GM19035 (cell line): ENCODE data around the gene PANK1.

Experiments used
- ATAC-seq: cut with Tn5 transposase; IDR thresholded peaks from one replicate; pipeline ENCODE4 v1.9.1; 2021; ENCODE audit not compliant: unreplicated experiment

PANK1 gene

DNA sequence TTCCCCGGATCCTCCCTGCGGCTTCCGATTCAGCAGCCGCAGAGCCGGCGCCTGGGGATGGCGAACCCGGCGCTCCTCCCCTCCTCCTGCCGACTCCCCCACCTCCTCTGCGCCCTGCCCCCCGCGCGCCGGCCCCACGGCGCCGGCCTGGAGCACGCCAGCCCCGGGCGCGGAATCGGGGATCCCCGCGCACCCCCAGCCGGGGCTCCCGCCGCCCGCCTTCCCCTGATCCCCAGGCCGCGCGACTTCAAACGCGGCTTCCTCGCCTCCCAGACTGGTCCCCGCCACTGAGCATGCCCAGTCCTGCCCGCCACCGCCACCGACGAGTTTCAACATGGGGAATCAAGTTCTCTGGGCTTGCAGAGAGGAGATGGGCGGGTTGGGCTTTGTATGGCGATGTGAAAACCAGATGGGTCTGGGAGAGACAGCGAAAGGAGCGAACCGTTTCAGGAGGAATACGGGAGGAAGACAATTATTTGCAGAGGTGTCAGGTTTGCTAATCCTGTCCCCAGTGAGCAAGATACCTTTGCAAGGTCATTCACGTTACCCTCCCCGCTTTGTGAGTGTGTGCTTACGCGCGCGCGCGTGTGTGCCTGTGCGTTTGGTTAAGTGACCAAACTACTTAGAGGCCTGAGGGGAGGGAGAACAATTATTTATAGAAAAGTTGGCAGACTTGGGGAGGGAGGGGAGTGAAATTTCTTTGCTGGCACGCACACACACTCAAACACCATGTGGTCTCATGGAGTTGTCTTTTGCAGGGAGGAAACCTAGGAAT is at the start of gene PANK1:
Gene PANK1, minus strand, starts transcription at position 276 of the 775 bp plus-strand sequence. CDS start 351 bp downstream, outside the sequence.
- ATAC-seq, result peak; percentile 42

DNA sequence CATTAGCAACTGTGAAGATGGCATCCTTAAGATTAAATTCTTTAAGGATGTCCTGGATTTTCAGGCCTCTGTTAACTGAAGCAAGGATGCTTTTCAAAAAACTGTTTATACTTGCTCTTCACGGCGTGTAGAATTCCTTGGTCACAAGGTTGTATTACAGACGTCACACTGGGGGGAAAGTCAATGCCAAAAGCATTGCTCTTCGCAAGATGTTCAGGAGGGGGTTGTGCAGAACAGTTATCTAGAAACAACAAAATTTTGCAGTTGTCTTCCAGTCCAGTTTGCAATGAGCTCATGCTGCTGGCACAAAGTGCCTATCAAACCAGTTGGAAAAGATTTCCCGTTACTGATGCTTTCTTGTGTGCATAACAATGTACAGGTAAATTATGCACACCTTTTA is 48.1 kb upstream of the PANK1 start:
- ATAC-seq, result no peak

- no peak for ATAC-seq
These were observed 47.4 kb upstream of the PANK1 start for GRCh38 chr10:89692416-89692815.

- no peak for ATAC-seq
These were observed 45.0 kb upstream of the PANK1 start for GRCh38 chr10:89690027-89690426.

- no peak for ATAC-seq
These were observed 40.9 kb upstream of the PANK1 start for GRCh38 chr10:89685936-89686335.

DNA sequence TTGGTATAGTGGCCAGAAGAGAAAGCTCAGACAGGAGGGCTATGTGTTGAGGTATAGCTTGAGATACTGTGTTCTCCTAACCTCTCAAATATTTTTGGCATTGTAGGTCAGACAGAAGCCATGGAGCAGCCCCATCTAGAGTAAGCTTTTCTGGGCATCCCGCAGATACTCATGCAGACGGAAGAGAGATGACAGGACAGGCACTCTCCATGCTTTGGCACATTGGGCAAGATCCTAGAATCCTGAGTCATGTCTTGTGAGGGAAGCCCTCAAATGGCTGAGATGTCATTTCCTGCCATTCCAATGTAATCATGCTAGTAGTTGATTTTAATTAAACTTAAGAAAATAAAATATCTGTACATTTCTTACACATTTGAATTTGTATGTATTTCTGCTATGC is 39.6 kb upstream of the PANK1 start:
- ATAC-seq, result no peak

DNA sequence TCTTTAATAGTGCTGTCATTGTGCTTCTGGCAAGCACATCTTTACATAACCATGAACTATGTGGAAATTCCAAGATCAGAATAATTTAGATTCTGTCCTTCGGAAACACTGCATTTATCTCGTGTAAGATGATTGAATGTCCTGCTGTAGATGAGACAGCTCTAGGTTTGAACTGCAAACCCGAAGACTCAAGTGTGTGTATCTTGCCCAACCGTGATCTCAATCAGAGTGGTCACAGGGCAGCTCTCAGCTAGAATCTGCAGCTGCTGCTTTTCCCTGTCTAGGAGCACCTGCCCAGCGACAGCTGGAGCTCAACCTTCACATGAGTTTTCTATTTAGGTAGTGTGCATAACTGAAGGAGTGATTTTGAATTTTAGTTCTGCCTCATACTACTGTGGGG is 38.8 kb upstream of the PANK1 start:
- no peak for ATAC-seq

DNA sequence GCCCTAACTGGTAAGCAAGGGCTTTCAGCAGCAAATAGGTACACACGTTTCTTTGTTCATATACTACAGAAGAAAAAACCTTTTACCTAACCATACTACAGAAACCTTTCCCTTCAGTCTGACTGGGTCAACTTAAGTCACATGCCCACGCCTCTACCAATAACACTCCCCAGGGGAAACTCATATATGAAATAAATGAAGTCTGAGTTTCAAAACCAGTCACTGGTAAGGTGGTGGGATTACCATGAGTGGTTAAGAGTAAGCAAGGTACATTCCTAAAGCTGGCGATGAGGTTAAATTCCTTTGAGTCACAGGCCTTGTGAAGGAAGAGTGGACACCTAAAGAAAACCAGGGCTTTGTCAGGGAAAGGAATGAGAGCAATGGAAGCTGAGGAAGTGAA is 34.9 kb upstream of the PANK1 start:
- no peak for ATAC-seq

- ATAC-seq, result no peak
These were observed 32.3 kb upstream of the PANK1 start for GRCh38 chr10:89677341-89677740.

DNA sequence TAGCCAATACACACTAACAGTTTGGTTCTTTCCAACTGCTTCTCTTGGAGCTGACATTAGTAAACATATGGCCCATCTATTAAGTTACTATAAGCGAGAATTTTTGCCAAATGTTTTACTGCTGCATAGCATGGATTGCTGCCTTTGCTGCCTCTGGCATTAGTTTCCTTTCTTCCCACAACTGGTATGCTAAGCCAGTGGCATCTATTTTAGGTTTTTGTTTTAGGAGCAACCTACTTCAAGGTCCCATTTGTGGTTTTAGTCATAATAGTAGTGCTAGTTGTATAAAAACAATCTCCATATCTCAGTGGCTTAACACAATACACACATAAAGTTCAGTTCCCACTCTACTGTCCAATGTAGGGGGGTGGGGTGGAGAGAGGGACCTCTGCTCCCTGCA is 25.9 kb upstream of the PANK1 start:
- ATAC-seq, result no peak

GRCh38 chr10:89669985-89670384 is 24.9 kb upstream of the PANK1 start:
- no peak for ATAC-seq

DNA sequence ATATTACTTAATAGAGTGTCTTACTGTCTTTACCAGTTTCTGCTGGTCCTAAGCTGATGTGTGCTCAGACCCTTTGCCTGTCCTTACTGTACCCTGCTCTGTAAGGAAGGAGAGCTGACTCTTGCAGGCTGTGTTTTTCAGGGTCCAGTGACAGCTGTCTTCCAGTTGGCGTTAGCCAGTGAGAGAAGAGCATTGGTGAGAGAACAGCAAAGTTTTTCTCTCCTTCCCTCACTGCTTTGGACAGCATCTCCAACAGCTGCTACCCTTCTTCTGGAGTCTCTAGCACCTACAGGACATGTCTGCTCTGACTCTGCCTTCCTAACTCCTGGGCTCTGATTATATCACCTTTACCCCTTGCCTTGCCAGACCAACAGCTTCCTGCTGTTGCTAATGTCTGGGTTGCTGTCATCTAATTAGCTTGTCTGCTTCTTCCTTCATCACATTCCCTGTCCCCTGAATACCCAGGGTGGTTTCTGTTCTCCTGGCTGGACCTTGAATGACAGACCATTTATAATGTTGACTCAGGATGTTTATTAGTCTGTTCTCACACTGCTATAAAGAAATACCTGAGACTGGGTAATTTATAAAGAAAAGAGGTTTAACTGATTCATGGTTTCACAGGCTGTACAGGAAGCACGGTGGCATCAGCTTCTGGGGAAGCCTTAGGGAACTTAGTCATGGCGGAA is 23.5 kb upstream of the PANK1 start:
- ATAC-seq, result no peak

DNA sequence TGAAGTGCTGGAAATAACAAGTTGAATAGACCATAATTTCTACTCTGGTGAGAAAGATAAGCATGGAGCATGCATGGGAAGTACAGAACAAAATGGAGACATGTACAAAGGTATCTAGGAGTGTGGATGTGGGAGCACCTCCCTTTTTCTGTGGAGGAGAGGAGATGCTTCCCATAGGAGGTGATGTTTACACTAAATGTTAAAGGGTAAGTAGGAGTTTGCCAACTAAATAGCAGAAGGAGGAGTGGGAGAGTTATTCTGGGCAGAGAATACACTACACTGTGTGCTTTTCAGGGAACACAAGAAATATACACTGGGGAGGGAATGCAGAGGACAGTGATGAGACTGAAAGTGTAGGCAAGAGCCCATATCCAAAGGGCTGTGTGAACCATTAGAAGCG is 21.1 kb upstream of the PANK1 start:
- ATAC-seq, result no peak

DNA sequence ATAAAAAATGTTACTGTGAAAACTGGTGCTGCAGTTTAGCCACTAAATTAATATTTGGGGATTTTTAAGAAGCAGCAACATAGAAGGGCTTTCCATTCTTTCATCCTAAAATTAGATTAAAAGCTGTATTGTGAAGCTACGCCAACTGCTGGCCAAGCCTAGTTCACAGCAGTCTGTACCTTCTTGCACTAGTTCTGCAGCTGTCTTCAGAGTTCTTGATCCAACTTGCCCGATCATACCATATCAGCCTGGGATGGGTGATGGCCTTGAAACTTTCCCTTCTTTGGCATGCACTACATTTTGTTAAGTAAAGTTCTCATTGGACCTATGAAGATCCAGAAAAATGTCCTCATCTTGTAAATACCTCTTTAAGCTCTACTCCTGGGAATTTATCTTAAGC is 20.3 kb upstream of the PANK1 start:
- ATAC-seq, result no peak

DNA sequence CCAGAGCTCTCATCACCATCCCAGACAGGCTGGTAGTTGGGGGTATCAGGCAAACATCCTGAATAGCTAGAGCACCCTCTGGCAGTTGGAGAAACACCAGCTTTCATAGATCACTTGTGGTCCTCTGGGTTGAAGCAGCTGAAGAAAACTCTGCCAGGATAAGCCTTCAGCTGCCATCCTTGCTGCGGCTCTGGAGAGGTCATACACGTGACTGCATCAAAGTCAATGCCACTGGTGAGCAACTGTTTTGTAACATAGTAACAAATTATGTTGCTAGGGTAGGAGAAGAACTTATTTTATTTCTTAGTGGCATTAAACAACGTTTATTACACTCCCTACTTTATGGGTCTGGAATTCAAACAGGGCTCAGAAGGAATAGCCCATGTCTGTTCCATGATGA is 19.2 kb upstream of the PANK1 start:
- no peak for ATAC-seq

- ATAC-seq, result no peak
These were observed 18.1 kb upstream of the PANK1 start for GRCh38 chr10:89663144-89663543.

DNA sequence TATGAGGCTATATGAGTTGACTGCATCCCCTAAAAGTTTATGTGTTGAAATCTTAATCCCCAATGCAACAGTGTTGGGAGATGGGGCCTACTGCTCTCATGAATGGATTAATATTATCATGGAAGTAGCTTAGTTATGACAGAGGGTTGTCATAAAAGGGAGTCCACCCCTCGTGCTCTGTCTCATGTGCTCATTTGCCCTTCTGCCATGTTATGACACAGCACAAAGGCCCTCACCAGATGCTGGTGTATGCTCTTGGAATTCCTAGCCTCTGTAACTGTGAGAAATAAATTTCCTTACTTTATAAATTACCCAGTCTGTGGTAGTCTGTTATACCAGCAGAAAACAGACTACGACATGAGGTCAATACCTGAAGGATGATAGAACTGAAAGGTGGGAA is 17.6 kb upstream of the PANK1 start:
- no peak for ATAC-seq

DNA sequence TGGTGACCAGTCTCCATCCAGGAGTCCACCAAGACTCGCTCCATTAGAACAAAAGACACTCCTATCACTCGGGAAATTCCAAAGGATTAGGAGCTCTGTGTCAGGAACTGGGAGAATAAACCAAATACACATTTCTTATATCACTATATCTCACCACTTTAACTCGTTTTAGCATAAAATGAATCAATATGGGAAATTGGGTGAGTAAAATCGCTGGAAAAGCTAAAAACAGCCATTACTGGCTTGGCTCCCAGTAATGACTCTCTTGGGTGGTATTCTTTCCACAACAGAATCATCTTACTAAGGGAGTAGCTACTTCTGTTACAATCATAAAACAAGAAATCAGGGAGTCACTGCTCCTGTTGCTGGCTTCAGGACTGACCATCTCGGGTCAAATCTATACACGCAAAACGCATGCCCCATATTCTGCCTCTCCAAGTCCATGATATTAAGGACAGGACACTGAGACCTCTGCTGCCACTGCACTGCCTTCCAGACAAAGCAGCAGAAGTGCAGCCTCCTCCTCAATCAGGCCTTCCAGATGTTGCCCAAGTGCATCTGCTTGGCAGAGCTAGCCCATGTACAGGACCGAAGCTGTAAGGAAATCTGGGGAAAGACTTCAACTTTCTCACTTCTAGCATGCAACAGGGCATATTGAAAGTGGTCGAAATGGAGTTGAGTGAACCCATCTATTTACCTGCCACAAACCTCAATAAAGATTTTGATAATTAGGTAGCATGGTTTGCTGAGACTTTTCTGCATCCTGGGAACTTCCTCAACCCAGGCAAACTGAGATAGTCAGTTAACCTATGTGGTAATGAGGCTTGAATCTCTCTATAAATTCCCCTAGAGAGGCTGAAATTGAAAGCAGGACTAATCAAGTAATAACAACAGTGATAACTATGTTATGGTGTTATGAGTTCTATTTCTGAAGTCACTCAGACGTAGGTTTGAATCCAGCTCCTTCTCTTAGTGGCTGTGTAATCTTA is 14.4 kb upstream of the PANK1 start:
- no peak for ATAC-seq

GRCh38 chr10:89657302-89657701 is 12.3 kb upstream of the PANK1 start:
- no peak for ATAC-seq

- ATAC-seq, result no peak
These were observed 10.7 kb upstream of the PANK1 start for GRCh38 chr10:89655722-89656121.

DNA sequence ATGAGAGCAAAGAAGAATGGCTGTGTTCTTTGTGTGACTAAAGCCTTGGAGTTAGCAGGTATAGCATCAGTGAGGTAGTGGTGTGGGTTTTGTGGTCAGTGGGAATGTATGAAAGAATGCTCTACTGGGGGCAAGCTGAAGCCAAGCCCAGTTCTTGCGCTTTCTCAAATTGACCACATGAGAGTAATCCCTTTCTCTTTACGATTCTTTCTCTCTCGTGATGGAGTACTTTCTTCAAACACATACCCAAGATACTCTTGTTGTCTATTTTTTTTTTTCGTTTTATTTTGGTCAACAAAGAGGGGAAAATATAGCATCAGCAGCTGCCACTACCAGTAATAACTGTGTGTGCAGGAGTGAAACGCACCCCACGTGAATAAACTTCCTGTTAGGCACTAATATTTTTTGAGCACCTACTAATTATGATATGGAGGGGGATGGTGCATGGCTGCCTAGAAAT is 8.4 kb upstream of the PANK1 start:
- peak; percentile 60 for ATAC-seq
